TTC549 (cell line): Measurements from ENCODE around the gene SLIT1.

Experiments used
- FAIRE-seq: peaks from 2 replicates; lab custom pipeline; 2012; peaks lifted over from hg19 to GRCh38; lab: Jason Lieb, UNC

SLIT1 gene

DNA sequence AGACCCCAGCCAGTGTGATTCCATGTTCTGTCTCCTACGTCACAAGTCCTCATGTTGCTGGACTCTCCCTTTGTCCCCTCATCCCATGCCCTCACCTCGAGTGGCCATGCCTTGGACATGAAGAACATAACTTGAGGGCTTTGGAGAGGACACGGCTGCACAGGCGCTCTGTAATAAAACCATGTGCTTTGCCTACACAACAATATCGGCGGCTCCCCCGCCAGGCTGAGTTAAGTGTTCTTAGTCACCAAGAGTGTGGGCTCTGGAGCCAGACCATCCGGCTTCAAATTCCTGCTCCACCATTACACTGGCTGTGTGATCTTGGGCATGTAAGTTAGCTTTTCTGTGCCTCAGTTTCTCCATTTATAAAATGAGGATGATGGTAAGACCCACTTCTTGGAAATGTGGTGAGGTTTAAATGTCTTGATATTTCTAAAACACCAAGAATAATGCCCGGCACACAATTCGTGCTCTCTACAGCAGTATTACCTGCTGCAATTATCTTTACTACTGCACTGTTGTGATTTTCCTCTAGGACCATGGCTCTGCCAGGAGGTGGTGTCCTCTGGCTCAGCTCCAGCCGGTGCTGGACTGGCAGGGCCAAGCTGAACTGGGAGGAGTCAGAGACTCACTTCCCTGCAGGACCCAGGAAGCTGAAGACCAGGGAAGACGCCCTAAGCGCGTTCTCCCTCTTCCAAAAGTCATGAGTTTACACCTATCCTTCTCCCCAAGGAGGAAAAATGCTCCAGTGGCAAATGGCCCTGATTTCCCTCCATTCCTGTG is 15.7 kb downstream of the SLIT1 start:
- no peak for FAIRE-seq

DNA sequence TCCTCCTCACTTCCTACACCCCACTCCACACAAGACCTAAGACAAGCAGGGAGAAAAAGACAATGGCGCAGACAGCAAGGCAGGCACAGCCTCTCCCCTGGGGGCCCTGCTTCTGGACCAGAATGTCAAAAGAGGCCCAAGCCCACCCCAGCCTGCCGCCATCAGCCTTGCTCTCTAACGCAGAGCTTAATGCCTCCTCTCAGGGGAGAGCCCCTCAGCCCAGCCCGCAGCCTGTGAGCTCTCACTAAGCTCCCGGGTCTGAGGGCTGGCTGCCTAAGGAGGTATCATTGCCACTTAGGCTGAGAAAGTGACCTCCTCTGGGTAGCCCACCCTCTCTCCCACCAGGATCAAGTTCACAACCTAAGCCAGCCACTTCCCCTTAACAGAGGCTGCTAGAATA is 16.7 kb downstream of the SLIT1 start:
- FAIRE-seq: no peak

- FAIRE-seq: no peak
Measured at GRCh38 chr10:97168645-97169044, 17.1 kb downstream of the SLIT1 start.

- no peak for FAIRE-seq
Measured at GRCh38 chr10:97165499-97165898, 20.3 kb downstream of the SLIT1 start.

DNA sequence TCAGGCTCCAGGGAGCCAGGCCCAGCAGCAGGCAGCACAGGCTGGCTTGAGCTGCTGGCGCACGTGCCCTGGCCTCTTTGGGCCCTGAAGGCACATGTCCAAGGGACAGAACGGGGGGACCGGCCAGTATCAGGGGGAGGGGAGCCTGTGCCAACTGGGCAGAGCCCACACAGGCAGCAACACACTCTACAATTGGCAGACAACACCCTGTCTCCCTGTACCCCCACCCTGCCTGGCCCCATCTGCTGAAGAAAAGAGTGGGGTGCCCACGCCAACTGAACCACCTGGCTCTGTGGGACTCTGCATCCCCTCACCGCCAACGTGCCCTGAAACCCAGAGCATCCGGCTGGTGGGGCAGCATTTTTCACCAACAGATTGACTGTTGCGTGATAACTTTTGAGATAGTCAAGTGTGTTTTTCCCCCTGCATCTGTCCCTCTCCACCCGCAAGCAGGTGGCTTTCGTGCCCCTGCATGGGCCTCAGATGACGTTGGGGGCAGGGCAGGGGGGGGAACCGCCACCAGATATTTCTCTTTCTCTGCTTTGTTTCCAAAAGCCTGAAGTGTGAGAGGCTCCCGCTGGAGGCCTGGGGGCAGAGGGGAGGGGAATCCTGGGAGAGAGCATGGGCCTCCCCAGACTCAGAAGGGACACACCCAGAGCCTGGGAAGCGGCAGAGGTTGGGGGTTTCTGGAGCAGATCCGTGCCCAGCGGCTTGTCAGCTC is 21.8 kb downstream of the SLIT1 start:
- no peak for FAIRE-seq

- FAIRE-seq: no peak
Measured at GRCh38 chr10:97163181-97163580, 22.6 kb downstream of the SLIT1 start.

- no peak for FAIRE-seq
Measured at GRCh38 chr10:97159646-97160305, 26.0 kb downstream of the SLIT1 start.

GRCh38 chr10:97157578-97158095 is 28.1 kb downstream of the SLIT1 start:
- FAIRE-seq: no peak

GRCh38 chr10:97154781-97155180 is 31.0 kb downstream of the SLIT1 start:
- FAIRE-seq: no peak

DNA sequence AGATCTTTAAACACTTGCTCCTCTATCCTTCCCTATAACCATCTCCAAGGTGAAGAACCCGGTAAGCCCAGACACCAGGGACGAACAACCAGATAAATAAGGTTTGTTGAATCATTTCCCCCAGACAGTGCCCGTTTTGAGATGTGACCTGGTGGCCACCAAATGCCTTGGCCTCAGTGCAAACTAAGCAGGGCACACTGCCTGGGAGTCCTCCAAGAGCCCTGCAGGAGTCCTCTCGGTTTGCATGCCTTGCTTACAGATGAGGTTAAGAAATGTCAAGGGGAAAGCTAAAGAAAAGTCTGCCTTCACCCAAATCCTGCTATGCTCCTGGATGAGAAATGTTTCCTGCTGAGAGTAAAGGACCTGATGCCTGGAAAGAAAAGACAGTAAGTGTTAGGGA is 31.6 kb downstream of the SLIT1 start:
- no peak for FAIRE-seq

GRCh38 chr10:97153270-97153850 is 32.4 kb downstream of the SLIT1 start:
- FAIRE-seq: no peak

- FAIRE-seq: no peak
Measured at GRCh38 chr10:97151307-97151914, 34.3 kb downstream of the SLIT1 start.

- FAIRE-seq: no peak
Measured at GRCh38 chr10:97150616-97151015, 35.1 kb downstream of the SLIT1 start.

DNA sequence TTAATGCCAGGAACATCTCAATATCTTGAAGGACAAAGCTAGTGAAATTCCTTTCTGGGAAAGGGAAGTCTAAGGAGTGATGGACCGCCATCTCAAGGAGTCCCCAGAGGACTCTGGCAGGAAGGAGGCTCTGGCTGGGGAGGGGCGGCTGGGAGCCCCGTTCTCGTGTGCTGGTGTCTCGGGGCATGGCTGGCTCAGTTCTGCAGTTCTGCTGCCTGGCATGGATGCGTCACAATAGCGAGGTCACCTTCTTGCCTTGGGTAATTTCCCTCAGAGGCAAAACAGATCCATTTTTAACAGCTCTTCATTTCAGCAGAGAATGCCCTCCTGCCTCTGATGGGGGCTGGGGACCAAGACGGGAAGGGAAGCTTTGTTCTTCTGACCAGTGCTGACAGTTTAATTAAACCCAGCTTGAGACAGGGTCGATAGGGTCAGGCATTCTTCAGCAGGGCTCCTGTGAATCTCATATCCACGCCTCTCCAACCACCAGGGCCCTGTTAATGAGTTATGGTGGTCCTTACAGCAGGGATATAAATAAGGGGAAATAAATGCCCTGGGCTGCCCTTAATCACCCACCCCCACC is 35.7 kb downstream of the SLIT1 start:
- no peak for FAIRE-seq

DNA sequence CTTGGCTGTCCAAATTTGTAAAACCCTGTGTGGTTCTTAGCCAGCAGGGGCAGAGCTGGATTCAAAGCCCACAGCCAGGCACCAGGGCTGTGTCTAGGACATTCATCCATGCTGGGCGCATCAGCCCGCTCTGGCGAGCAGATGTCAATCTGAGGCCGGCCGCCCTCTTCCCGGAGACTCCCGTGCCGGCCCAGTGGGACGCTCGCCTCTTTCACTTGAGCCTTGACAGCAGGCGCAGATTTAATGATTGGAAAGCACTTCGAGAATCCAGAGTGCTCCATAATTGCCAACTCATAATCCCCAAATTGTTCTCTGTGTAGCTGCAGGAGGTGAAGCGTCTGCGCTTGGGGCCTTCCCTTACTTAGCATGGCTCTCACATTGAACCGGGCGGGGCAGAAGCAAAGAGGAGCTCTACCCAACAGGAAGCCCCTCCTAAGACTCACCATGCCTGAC is 36.7 kb downstream of the SLIT1 start:
- FAIRE-seq: no peak

GRCh38 chr10:97144297-97144696 is 41.5 kb downstream of the SLIT1 start:
- FAIRE-seq: no peak

- FAIRE-seq: no peak
Measured at GRCh38 chr10:97142834-97143233, 42.9 kb downstream of the SLIT1 start.

DNA sequence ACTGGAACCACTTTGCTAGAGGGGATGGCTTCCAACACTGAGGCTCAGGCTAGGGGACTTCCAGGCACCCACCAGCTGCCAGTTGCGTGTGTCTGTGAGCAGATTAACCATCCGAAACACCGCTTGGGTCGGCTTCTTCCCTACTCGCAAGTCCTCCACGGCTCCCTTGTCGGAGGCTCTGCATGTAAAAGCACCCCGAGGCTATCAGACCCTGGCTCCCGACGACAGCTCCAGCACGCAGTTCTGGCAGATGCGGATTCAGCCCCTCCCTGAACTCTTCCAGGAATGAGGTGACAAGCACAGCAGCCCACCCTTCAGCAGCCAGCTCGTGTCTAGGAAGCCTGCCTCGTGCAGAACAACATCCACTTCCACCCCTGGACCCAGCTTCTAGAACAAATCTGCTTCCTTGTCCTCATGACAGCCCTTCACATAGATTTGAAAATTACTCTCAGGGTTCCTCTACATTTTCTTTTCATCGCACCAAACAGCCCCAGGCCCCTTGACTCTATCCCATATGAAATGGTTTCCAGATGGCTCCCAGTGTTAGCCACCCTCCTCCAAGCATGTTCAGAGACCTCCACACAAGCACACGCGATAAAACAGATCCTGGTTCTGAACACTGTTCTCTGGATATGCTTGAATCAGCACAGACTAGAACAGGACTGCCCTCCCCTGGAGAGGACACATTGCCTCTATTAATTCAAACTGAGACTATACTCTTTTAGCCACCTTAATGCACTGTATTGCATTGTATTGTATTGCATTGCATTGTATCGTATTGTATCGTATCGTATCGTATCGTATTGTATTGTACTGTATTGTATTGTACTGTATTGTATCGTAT is 44.6 kb downstream of the SLIT1 start:
- no peak for FAIRE-seq

- FAIRE-seq: no peak
Measured at GRCh38 chr10:97140049-97140846, 45.5 kb downstream of the SLIT1 start.

DNA sequence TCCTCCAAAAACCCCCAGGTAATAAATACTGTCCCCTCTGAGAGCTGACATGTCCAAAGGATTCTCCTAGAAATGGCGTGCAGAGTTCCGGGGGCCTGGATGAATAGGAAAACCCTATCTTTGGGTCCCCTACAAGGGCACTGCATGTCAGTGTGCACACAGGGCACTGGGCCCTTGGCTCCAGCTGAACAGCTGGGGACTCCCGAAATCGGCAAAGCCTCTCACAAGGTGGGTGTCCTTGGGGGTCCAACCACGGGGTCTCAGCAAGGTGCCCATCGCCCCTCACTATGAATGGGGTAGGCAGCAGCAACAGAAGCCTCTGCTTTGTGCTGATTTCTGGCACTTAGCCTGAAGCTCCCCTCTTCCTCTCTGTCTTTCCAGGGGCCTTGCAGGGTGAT is 46.1 kb downstream of the SLIT1 start:
- FAIRE-seq: no peak
